ENCODE measurements around the gene ZNF462.

DNA sequence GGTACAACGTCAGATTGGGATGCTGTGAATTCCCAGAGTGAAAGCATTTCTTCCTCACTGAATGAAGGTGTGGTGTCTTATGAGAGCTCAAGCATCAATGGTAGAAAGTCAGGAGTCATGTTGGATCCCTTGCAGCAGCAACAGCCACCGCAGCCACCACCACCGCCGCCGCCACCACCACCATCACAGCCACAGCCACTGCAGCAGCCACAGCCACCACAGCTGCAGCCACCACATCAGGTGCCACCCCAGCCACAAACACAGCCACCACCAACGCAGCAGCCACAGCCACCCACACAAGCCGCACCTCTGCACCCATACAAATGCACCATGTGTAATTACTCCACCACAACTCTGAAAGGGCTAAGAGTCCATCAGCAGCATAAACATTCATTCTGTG, 62.4 kb downstream of the ZNF462 start:
- TF ChIP-seq POLR2A (IDR thresholded peaks at IDR 0.05; ENCODE audit: extremely low read depth, insufficient read length): no peak
- TF ChIP-seq, protein P1, sequence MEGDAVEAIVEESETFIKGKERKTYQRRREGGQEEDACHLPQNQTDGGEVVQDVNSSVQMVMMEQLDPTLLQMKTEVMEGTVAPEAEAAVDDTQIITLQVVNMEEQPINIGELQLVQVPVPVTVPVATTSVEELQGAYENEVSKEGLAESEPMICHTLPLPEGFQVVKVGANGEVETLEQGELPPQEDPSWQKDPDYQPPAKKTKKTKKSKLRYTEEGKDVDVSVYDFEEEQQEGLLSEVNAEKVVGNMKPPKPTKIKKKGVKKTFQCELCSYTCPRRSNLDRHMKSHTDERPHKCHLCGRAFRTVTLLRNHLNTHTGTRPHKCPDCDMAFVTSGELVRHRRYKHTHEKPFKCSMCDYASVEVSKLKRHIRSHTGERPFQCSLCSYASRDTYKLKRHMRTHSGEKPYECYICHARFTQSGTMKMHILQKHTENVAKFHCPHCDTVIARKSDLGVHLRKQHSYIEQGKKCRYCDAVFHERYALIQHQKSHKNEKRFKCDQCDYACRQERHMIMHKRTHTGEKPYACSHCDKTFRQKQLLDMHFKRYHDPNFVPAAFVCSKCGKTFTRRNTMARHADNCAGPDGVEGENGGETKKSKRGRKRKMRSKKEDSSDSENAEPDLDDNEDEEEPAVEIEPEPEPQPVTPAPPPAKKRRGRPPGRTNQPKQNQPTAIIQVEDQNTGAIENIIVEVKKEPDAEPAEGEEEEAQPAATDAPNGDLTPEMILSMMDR (IDR thresholded peaks at IDR 0.05; ENCODE audit: low read depth, low read length): no peak
- TF ChIP-seq, protein P2, sequence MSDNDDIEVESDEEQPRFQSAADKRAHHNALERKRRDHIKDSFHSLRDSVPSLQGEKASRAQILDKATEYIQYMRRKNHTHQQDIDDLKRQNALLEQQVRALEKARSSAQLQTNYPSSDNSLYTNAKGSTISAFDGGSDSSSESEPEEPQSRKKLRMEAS (IDR thresholded peaks at IDR 0.05; ENCODE audit: low read depth, low read length): no peak

All from NB4 (cell line).